D721Med (cell line): ENCODE measurements around the gene NME3.

Source experiments
- DNase-seq: peaks from one replicate; pipeline ENCODE4 v3.0.0; 2011; ENCODE audit warnings: low spot score; ENCODE audit not compliant: insufficient read length
- FAIRE-seq: peaks from 2 replicates; lab custom pipeline; 2011; peaks lifted over from hg19 to GRCh38; lab: Jason Lieb, UNC
- TF ChIP-seq, protein P1 (sequence below): IDR thresholded peaks from 2 replicates; pipeline ENCODE4 v1.5.1; 2012; ENCODE audit warnings: mild to moderate bottlenecking, control low read depth; ENCODE audit not compliant: insufficient read depth; ENCODE audit errors: missing control alignments

The NME3 gene

DNA sequence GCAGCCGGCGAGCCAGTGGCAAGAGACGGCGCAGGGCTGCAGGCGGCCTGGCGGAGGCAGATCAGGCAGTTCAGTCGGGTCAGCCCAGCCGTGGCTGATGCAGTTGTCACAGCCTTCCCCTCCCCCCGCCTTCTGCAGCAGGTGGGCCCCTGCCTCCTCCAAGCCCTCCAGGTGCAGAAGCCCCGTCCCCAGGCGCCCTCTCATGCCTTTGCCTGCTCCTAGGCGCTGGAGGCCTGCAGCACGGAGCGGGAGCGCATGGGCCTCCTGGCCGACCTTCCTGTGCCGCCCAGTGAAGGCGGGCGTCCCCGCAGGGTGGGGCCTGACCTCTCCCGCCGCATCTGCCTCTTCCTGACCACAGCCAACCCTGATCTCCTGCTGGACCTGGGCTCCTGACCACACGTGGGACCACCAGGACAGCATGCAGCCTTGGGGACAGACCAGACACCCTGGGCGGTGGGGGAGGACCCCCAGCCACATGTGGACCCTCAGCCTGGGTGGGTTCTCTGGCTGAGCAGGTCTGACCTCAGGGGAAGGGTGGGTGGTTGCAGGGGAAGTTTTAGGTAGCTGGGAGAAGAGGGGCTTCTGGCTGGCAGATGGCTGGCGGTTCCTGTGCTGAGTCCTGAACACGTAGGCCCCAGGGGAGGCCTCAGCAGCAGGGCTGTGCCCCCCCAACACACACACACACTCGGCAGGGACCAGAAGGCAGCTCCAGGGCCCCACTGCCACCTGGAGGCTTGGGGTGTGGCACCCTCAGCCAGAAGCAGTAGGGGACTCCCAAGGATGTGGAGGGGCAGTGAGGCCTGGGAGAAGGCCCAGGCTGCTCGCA is 4.7 kb upstream of the NME3 start:
- no peak for FAIRE-seq
- DNase-seq, result no peak
- TF ChIP-seq, protein P1, sequence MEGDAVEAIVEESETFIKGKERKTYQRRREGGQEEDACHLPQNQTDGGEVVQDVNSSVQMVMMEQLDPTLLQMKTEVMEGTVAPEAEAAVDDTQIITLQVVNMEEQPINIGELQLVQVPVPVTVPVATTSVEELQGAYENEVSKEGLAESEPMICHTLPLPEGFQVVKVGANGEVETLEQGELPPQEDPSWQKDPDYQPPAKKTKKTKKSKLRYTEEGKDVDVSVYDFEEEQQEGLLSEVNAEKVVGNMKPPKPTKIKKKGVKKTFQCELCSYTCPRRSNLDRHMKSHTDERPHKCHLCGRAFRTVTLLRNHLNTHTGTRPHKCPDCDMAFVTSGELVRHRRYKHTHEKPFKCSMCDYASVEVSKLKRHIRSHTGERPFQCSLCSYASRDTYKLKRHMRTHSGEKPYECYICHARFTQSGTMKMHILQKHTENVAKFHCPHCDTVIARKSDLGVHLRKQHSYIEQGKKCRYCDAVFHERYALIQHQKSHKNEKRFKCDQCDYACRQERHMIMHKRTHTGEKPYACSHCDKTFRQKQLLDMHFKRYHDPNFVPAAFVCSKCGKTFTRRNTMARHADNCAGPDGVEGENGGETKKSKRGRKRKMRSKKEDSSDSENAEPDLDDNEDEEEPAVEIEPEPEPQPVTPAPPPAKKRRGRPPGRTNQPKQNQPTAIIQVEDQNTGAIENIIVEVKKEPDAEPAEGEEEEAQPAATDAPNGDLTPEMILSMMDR, result no peak

DNA sequence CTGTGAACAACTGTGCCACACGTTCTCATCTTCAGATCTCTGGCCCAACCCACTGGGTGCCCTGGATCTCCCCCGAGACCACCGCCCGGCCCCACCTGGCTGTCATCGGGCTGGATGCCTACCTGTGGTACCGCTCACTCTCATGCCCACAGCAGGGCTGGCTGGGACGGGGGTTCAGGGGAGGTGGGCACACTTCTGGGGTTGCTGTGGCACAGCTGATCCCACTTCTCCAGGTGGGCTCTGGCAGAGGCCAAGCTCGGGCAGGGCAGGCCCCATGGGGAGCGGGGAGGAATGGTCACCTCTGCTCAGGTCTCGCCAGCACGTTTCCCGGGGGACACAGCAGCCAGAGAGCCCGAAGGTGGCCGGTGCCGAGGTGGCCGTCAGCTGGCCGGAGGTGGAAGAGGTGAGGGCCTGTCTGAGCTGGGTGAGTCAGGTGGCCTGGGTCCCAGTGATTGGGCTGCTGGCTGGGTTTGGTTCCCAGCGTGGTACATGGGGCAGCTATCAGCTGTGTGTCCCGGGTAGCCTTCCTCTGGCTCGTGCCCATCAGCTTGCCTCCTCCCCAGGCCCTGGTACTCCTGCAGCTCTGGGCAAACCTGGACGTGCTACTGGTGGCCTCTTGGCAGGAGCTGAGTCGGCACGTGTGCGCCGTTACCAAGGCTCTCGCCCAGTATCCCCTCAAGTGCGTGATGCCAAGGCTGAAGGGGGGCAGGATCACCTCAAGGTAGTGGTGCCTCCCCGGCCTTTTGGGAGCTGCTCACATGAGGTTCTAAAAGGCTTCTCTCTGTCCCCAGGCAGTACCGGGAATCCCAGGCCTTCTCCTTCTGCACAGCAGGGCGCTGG is 3.9 kb upstream of the NME3 start:
- FAIRE-seq, result no peak
- TF ChIP-seq, protein P1, result no peak

DNA sequence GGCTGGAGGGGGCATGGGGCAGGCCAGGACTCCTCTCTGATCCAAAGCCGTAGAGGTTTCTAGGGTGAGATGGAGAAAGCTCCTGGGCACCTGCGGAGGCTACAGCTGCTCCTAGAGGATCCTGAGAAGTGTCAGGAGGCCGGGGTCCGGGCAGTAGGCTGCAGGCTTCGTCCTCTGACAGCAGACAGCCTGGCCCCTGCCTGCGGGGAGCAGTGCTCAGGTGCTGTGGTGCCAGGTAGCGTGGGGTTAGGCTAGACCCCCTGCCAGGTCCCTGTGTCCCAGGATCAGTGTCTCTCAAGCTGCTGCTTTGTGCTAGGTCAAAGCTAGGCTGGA is 3.1 kb upstream of the NME3 start:
- TF ChIP-seq, protein P1, result no peak
- FAIRE-seq, result no peak
- DNase-seq, result no peak

More for the DNA sequence above, 3.9 kb upstream of the NME3 start:
- no peak for DNase-seq

DNA sequence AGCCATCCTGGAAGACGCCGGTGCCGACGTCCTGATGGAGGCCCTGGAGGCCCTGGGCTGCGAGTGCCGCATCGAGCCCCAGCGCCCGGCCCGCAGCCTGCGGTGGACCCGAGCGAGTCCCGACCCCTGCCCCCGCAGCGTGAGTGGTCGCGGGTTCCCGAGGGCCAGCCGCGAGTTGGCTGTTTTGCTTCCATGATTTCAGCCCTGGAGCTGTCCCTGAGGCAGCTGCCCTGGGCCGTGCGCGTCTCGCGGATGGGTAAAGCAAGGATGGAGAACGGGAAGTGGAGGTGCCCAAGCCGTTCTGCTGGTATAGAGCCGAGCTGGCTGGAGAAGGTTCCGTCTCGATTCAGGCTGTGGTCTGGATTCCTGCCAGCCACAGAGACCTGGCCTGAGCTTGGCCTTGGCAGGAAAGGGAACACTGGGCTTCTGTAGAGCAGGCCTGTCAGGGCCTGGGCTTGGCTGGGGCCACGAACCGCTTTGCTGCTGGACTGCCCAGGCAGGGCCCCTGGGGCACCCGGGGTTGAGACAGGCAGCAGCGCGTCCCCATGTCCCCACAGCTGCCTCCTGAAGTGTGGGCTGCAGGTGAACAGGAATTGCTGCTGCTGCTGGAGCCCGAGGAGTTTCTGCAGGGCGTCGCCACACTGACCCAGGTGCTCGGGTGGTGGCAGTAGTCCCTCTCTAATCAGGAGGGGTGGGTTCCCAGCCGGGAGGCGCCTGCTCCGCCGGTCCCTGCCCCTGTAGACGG is 2.5 kb upstream of the NME3 start:
- no peak for DNase-seq
- no peak for FAIRE-seq
- TF ChIP-seq, protein P1, result no peak

DNA sequence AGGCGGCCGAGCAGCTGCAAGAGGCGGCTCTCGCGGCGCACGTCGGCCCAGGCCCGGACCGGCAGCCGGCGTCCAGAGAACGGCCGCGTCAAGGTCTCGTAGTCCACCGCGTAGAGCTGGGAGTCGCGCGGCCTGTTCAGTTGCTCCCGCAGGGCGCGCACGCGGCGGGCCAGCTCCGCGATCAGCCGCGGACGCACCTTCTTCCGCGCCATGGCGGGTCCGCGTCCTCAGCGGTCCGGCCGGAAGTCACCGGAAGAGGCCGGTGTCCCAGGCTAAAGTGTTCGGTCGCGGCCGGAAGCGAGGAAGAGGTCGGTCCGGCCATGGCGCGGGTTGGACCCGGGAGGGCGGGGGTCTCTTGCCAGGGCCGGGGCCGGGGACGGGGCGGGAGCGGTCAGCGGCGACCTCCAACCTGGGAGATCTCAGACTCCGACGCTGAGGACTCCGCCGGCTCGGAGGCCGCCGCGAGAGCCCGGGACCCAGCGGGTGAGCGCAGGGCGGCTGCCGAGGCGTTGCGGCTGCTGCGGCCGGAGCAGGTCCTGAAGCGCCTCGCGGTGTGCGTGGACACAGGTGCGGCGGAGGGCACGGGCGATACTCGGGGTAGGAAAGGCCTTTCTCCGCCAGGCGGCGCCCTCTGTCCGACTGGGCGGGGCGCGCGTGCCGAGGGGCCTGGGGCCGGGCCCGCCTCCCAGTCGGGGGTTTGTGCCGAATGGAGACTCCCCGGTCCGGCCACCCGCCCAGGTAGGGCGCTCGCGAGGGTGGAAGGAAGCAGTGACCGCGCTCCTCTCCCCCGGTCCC is 1.8 kb upstream of the NME3 start, which contains the start of gene MRPS34:
Gene MRPS34 (minus strand): TSS at position 227 of the 795 bp plus-strand sequence. CDS start 15 bp downstream, at position 212.
- no peak for FAIRE-seq

More for the DNA sequence above, 1.8 kb upstream of the NME3 start, which contains the start of gene MRPS34:
- TF ChIP-seq, protein P1, result peak; percentile 48
- DNase-seq, result peak; percentile 70
